Measurements from ENCODE around the gene CNTNAP2. TPM values are rescaled to one million over a fixed set of nuclear protein-coding genes. Genes with fewer than 3 reads are reported as not detected.

CNTNAP2 gene
- total and polyA plus RNA-seq, 7 donors = 0.60 to 2.4 (median 1.7) TPM

DNA sequence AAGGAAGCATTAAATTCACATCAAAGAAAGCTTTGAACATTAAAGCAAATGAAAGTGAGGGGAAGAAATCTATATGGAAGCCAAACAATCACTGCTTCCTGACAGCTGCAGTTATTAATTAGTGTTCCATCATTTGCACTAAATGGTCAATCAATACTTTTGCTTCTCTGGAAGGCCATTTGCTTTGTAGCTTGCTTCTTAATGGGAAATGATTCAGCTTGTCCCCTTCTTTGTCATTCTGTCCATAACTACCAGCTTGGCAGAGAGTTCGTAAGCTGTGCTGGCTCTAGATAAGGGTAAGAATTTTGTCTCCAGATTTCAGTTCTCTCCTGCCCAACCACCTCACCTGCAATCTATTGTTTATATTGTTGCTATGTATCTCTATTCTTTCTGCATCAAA lies 596.6 kb downstream of the CNTNAP2 start:
- no peaks in the 10 kb centered on the region for H3K27me3 ChIP-seq
- DNase-seq = no peak
- no peak overlapping the region for H3K4me3 ChIP-seq
- intact Hi-C loops (cut with DNase I) = no loop called here
- no peaks in the 10 kb centered on the region for H3K9me3 ChIP-seq
- H3K4me1 ChIP-seq = no peaks in the 10 kb centered on the region
- no peak overlapping the region for H3K27ac ChIP-seq
- 77 to 90% methylated on average over 1 of the region's 1 CpG for WGBS, 2 donors
- no peaks in the 10 kb centered on the region for H3K36me3 ChIP-seq
- no peak for TF ChIP-seq POLR2AphosphoS5 (IDR thresholded peaks at IDR 0.05)
- TF ChIP-seq, protein P1, sequence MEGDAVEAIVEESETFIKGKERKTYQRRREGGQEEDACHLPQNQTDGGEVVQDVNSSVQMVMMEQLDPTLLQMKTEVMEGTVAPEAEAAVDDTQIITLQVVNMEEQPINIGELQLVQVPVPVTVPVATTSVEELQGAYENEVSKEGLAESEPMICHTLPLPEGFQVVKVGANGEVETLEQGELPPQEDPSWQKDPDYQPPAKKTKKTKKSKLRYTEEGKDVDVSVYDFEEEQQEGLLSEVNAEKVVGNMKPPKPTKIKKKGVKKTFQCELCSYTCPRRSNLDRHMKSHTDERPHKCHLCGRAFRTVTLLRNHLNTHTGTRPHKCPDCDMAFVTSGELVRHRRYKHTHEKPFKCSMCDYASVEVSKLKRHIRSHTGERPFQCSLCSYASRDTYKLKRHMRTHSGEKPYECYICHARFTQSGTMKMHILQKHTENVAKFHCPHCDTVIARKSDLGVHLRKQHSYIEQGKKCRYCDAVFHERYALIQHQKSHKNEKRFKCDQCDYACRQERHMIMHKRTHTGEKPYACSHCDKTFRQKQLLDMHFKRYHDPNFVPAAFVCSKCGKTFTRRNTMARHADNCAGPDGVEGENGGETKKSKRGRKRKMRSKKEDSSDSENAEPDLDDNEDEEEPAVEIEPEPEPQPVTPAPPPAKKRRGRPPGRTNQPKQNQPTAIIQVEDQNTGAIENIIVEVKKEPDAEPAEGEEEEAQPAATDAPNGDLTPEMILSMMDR (IDR thresholded peaks at IDR 0.05) = no peak
- TF ChIP-seq EP300 (IDR thresholded peaks at IDR 0.05) = no peak
- no peak for TF ChIP-seq POLR2A (IDR thresholded peaks at IDR 0.05)

DNA sequence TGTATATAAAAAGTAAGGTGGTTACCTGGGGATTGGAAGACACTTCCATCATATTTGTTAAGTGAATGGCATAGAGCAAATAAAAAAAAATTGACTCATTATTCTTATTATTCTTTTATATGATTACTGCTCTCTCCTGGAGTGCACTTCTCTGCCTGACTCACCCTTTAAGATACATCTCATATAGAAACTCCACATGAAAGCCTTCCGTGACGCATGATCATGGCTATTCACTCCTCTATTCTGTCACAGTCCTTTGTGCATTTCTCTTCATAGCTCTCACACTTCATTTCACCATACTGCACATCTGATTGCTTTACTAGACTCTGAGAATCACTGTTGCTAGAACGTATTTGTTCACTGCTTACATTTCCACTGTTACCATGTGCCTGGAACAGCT lies 597.3 kb downstream of the CNTNAP2 start:
- TF ChIP-seq, protein P1 (IDR thresholded peaks at IDR 0.05) = no peak
- no peak for TF ChIP-seq POLR2A (IDR thresholded peaks at IDR 0.05)
- no peak for TF ChIP-seq EP300 (IDR thresholded peaks at IDR 0.05)
- TF ChIP-seq POLR2AphosphoS5 (IDR thresholded peaks at IDR 0.05) = no peak
- no peaks in the 10 kb centered on the region for H3K9me3 ChIP-seq
- no peaks in the 10 kb centered on the region for H3K27me3 ChIP-seq
- no peak overlapping the region for H3K27ac ChIP-seq
- 89 to 90% methylated on average over 3 of the region's 3 CpGs for WGBS, 2 donors
- H3K4me1 ChIP-seq = no peaks in the 10 kb centered on the region
- no peaks in the 10 kb centered on the region for H3K36me3 ChIP-seq
- no peak for DNase-seq
- intact Hi-C loops (cut with DNase I) = no loop called here
- no peak overlapping the region for H3K4me3 ChIP-seq

DNA sequence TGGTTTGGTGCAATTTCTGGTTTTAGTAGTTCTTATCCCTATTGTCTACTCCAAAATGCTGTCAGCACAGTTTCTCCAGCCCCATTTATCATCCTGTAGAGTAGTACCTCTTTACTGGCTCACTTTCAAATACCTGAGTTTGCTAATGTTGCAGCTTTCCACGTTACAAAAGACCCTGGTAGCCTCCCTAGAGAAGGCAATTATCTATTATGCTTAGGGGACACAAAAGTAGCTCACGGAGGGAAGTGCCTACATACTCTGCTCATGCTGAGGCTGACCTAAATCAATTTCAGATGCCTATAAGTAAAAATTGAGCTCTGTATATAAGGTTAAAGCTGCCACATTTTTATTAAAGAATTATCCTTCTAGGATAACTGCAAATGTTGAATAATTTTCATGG lies 603.6 kb downstream of the CNTNAP2 start:
- Histone ChIP-seq H3K4me3 (no peak overlapping the region), H3K4me1 (no peaks in the 10 kb centered on the region), H3K27ac (no peak overlapping the region), H3K9me3 (no peaks in the 10 kb centered on the region), H3K36me3 (no peaks in the 10 kb centered on the region), H3K27me3 (no peaks in the 10 kb centered on the region)
- intact Hi-C loops (cut with DNase I) = no loop called here
- WGBS, 2 donors = 38 to 63% methylated on average over 2 of the region's 2 CpGs
- no peak for DNase-seq
- TF ChIP-seq EP300 (IDR thresholded peaks at IDR 0.05) (no peak), POLR2AphosphoS5 (IDR thresholded peaks at IDR 0.05) (no peak), POLR2A (IDR thresholded peaks at IDR 0.05) (no peak)
- TF ChIP-seq, protein P1 (IDR thresholded peaks at IDR 0.05) = no peak

DNA sequence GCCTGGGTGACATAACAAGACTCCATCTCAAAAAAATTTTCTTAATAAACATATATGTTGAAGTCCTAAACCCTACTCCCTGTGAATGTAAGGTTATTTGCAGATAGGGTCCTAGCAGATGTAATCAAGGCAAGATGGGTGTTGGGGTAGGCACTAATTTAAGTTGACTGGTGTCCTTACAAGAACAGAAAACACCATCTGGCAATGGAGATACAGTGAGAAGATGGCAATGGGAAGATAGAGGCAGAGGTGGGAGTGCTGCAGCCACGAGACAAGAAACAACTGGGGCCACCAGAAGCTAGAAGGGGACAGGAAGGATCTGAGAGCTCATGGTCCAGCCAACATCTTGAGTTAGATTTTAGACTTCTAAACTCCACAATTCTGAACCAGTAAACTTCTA lies 606.4 kb downstream of the CNTNAP2 start:
- H3K4me3 ChIP-seq = no peak overlapping the region
- DNase-seq = no peak
- WGBS, 2 donors = 16 to 43% methylated on average over 1 of the region's 1 CpG
- no peaks in the 10 kb centered on the region for H3K27me3 ChIP-seq
- intact Hi-C loops (cut with DNase I) = no loop called here
- TF ChIP-seq POLR2A (IDR thresholded peaks at IDR 0.05) (no peak), POLR2AphosphoS5 (IDR thresholded peaks at IDR 0.05) (no peak), EP300 (IDR thresholded peaks at IDR 0.05) (no peak)
- TF ChIP-seq, protein P1 (IDR thresholded peaks at IDR 0.05) = no peak
- no peaks in the 10 kb centered on the region for H3K36me3 ChIP-seq
- H3K27ac ChIP-seq = no peak overlapping the region
- no peaks in the 10 kb centered on the region for H3K4me1 ChIP-seq
- H3K9me3 ChIP-seq = no peaks in the 10 kb centered on the region

DNA sequence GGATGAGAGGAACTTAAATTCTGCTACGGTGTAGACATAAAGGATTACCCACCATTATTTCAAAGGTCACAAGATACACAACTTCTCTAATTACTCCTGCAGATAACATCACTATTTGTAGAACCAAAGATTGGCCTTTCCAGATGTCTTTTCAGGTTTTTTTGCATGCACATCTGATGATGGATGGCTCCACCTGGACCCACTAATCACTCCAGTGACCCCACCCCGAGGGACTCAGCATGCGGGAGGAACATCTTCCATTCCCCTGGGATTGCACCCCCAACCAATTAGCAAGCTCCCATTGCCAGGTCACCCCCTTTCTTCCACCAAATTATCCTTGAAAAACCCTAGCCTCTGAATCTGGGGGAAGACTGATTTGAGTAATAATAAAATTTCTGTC lies 608.9 kb downstream of the CNTNAP2 start:
- Histone ChIP-seq H3K36me3 (no peaks in the 10 kb centered on the region), H3K27ac (no peak overlapping the region), H3K27me3 (no peaks in the 10 kb centered on the region), H3K9me3 (no peaks in the 10 kb centered on the region), H3K4me3 (no peak overlapping the region), H3K4me1 (no peaks in the 10 kb centered on the region)
- no peak for DNase-seq
- TF ChIP-seq EP300 (IDR thresholded peaks at IDR 0.05) (no peak), POLR2AphosphoS5 (IDR thresholded peaks at IDR 0.05) (no peak), POLR2A (IDR thresholded peaks at IDR 0.05) (no peak)
- TF ChIP-seq, protein P1 (IDR thresholded peaks at IDR 0.05) = no peak
- intact Hi-C loops (cut with DNase I) = no loop called here
- WGBS, 2 donors = 85 to 89% methylated on average over 3 of the region's 3 CpGs
